H1 (cell line): ENCODE data around the gene C17orf114.

Experiments
- CTCF ChIA-PET: fragments of 300-600 bp; sonication (Branson Sonifier 250); formaldehyde crosslinking; loops from one replicate; lab custom pipeline; 2021; ENCODE audit not compliant: partially characterized antibody; lab: Charles Lee
- POLR2A ChIA-PET: fragments of 300-600 bp; sonication (Branson Sonifier 250); formaldehyde crosslinking; loops from one replicate; lab custom pipeline; 2021; ENCODE audit warnings: inconsistent platforms; ENCODE audit not compliant: partially characterized antibody; lab: Charles Lee
- DNase-seq, 2 experiments: peaks; one replicate each; pipeline versions ENCODE4 v3.0.0 to v3.0.0-alpha.2; 2010 to 2022; ENCODE audit warnings: low spot score in 2 of 2, low read depth in 1 of 2, mixed read lengths in 1 of 2
- FAIRE-seq: peaks from 2 replicates; lab custom pipeline; 2011; peaks lifted over from hg19 to GRCh38; lab: Jason Lieb, UNC
- H2AFZ ChIP-seq: 2 replicates; pipeline ENCODE4 v1.8.1; 2012; ENCODE audit warnings: low read length, inconsistent platforms
- H2AK5ac ChIP-seq: 2 replicates; pipeline ENCODE4 v1.6.1; 2013; ENCODE audit warnings: low read depth, low read length
- H2BK120ac ChIP-seq: replicated peaks from 2 replicates; pipeline ENCODE3; 2013; ENCODE audit warnings: low read depth, low read length, inconsistent platforms
- H2BK12ac ChIP-seq: 2 replicates; pipeline ENCODE4 v1.6.1; 2013; ENCODE audit warnings: low read depth, low read length
- H2BK15ac ChIP-seq: 2 replicates; pipeline ENCODE4 v1.6.1; 2013; ENCODE audit warnings: low read length
- H2BK20ac ChIP-seq: 2 replicates; pipeline ENCODE4 v1.6.1; 2013; ENCODE audit warnings: low read length
- H2BK5ac ChIP-seq: 2 replicates; pipeline ENCODE4 v1.6.1; 2013; ENCODE audit warnings: low read depth, low read length
- H3K14ac ChIP-seq: 2 replicates; pipeline ENCODE4 v1.6.1; 2013; ENCODE audit warnings: inconsistent platforms; ENCODE audit not compliant: insufficient read length
- H3K18ac ChIP-seq: 2 replicates; pipeline ENCODE4 v1.6.1; 2013; ENCODE audit warnings: low read length; ENCODE audit errors: extremely low read depth
- H3K23ac ChIP-seq: 2 replicates; pipeline ENCODE4 v1.6.1; 2013; ENCODE audit warnings: inconsistent platforms; ENCODE audit not compliant: insufficient read length
- H3K23me2 ChIP-seq: 2 replicates; pipeline ENCODE4 v1.6.1; 2013; ENCODE audit warnings: low read depth, low read length
- H3K27ac ChIP-seq: 2 replicates; pipeline ENCODE4 v1.6.1; 2011; ENCODE audit warnings: low read depth, low read length, inconsistent platforms
- H3K27me3 ChIP-seq, 4 experiments: replicated peaks in 1 of 4; 1 replicate in 1 of 4; 2 replicates in 3 of 4; pipeline versions ENCODE4 v1.6.1 to v1.8.1; 2011 to 2013; ENCODE audit warnings: low read length in 3 of 4, mild to moderate bottlenecking in 3 of 4, inconsistent platforms in 2 of 4, mixed read lengths in 2 of 4, moderate library complexity in 1 of 4; ENCODE audit not compliant: control insufficient read depth in 3 of 4, insufficient read depth in 3 of 4; ENCODE audit errors: extremely low read depth in 1 of 4
- H3K36me3 ChIP-seq, 4 experiments: 2 replicates each; pipeline versions ENCODE4 v1.6.1 to v1.8.1; 2011 to 2013; ENCODE audit warnings: mild to moderate bottlenecking in 4 of 4, low read length in 3 of 4, moderate library complexity in 2 of 4, control low read depth in 1 of 4, inconsistent platforms in 1 of 4; ENCODE audit not compliant: insufficient read depth in 4 of 4, control insufficient read depth in 2 of 4
- H3K4ac ChIP-seq: replicated peaks from 2 replicates; pipeline ENCODE3; 2013; ENCODE audit warnings: low read length, low read depth, mixed read lengths, inconsistent platforms; ENCODE audit not compliant: insufficient read length
- H3K4me1 ChIP-seq, 4 experiments: replicated peaks in 1 of 4; 1 replicate in 1 of 4; 2 replicates in 3 of 4; pipeline versions ENCODE4 v1.6.1 to v1.8.1; 2011 to 2013; ENCODE audit warnings: low read length in 3 of 4, inconsistent platforms in 2 of 4, mixed read lengths in 1 of 4; ENCODE audit not compliant: insufficient read depth in 4 of 4, control insufficient read depth in 3 of 4
- H3K4me2 ChIP-seq, 2 experiments: 2 replicates each; pipeline versions ENCODE4 v1.6.1 to v1.8.1; 2011 to 2013; ENCODE audit warnings: low read depth in 2 of 2, low read length in 2 of 2, control low read depth in 1 of 2, inconsistent platforms in 1 of 2, mild to moderate bottlenecking in 1 of 2; ENCODE audit not compliant: insufficient read depth in 1 of 2
- H3K4me3 ChIP-seq, 4 experiments: fragments of 200-600, 300-600 bp in 1 of 4; sonication (generic), shearing (Covaris generic), sonication (Bioruptor Twin) in 1 of 4; 2 replicates each; pipeline versions ENCODE4 v1.5.1 to v1.8.1; 2011 to 2016; ENCODE audit warnings: low read length in 4 of 4, low read depth in 3 of 4, control low read depth in 2 of 4, inconsistent platforms in 2 of 4, mild to moderate bottlenecking in 2 of 4, mixed read lengths in 1 of 4, moderate library complexity in 1 of 4; ENCODE audit not compliant: insufficient read depth in 2 of 4; ENCODE audit errors: extremely low read depth in 1 of 4
- H3K56ac ChIP-seq: replicated peaks from 2 replicates; pipeline ENCODE3; 2013; ENCODE audit warnings: low read depth, mild to moderate bottlenecking, mixed read lengths, low read length, inconsistent platforms; ENCODE audit not compliant: insufficient read length
- H3K79me1 ChIP-seq: 2 replicates; pipeline ENCODE4 v1.6.1; 2013; ENCODE audit warnings: low read depth, low read length, control low read depth
- H3K79me2 ChIP-seq, 2 experiments: 2 replicates each; pipeline versions ENCODE4 v1.6.1 to v1.8.1; 2012 to 2013; ENCODE audit warnings: low read length in 2 of 2, mild to moderate bottlenecking in 2 of 2, inconsistent platforms in 1 of 2; ENCODE audit not compliant: insufficient read depth in 2 of 2, control insufficient read depth in 1 of 2
- H3K9ac ChIP-seq, 4 experiments: replicated peaks in 1 of 4; 1 replicate in 1 of 4; 2 replicates in 3 of 4; pipeline versions ENCODE4 v1.6.1 to v1.8.1; 2011 to 2013; ENCODE audit warnings: low read depth in 3 of 4, low read length in 3 of 4, control low read depth in 2 of 4, mild to moderate bottlenecking in 2 of 4, moderate library complexity in 2 of 4, inconsistent platforms in 1 of 4; ENCODE audit errors: extremely low read depth in 1 of 4
- H3K9me3 ChIP-seq, 2 experiments: 2 replicates each; pipeline versions ENCODE4 v1.6.1 to v1.8.1; 2012 to 2013; ENCODE audit warnings: mild to moderate bottlenecking in 2 of 2, moderate library complexity in 2 of 2, control low read depth in 1 of 2, inconsistent platforms in 1 of 2, low read depth in 1 of 2, low read length in 1 of 2, mixed read lengths in 1 of 2; ENCODE audit not compliant: insufficient read depth in 2 of 2
- H4K20me1 ChIP-seq, 2 experiments: replicated peaks in 1 of 2; 2 replicates each; pipeline versions ENCODE3 to v1.8.1; 2011 to 2013; ENCODE audit warnings: inconsistent platforms in 2 of 2, low read length in 2 of 2, mild to moderate bottlenecking in 1 of 2; ENCODE audit not compliant: insufficient read depth in 2 of 2, control insufficient read depth in 1 of 2
- H4K5ac ChIP-seq: 2 replicates; pipeline ENCODE4 v1.6.1; 2013; ENCODE audit warnings: low read length, low read depth, mixed read lengths, inconsistent platforms; ENCODE audit not compliant: insufficient read length
- H4K8ac ChIP-seq: 2 replicates; pipeline ENCODE4 v1.8.0; 2013; ENCODE audit warnings: mild to moderate bottlenecking, moderate library complexity, low read length, inconsistent platforms; ENCODE audit not compliant: insufficient read depth; ENCODE audit errors: extremely low read depth
- H4K91ac ChIP-seq: replicated peaks from 2 replicates; pipeline ENCODE3; 2013; ENCODE audit warnings: low read length, mixed read lengths, inconsistent platforms; ENCODE audit not compliant: insufficient read length
- CBX5 ChIP-seq: fragments of 300-800, 300-1000 bp; sonication (generic); IDR thresholded peaks from 2 replicates; pipeline ENCODE4 v1.7.1; 2016; ENCODE audit warnings: antibody characterized with exemption, low read length, low read depth
- E2F6 ChIP-seq: IDR thresholded peaks from 2 replicates; pipeline ENCODE4 v1.6.1; 2012; ENCODE audit warnings: inconsistent platforms
- FOSL1 ChIP-seq: IDR thresholded peaks from 2 replicates; pipeline ENCODE4 v1.6.1; 2011; ENCODE audit warnings: mild to moderate bottlenecking, low read depth, low read length, moderate library complexity; ENCODE audit not compliant: insufficient read depth
- HDAC6 ChIP-seq: IDR thresholded peaks from one replicate; pipeline ENCODE4 v1.7.1; 2012; ENCODE audit warnings: low read depth, mild to moderate bottlenecking, inconsistent platforms, low read length, moderate library complexity
- KDM1A ChIP-seq: fragments of 200-600, 300-600 bp; sonication (generic); IDR thresholded peaks from 2 replicates; pipeline ENCODE4 v1.7.1; 2016; ENCODE audit warnings: mild to moderate bottlenecking, low read length, borderline replicate concordance
- RFX5 ChIP-seq: IDR thresholded peaks from 2 replicates; pipeline ENCODE4 v1.6.1; 2011; ENCODE audit warnings: low read depth, low read length, improper control_type of control experiment, borderline replicate concordance
- RXRA ChIP-seq: IDR thresholded peaks from 2 replicates; pipeline ENCODE4 v1.6.1; 2011; ENCODE audit warnings: low read depth, mild to moderate bottlenecking, low read length, moderate library complexity; ENCODE audit not compliant: insufficient read depth
- SIN3A ChIP-seq, 2 experiments: IDR thresholded peaks in 1 of 2; conservative IDR thresholded peaks in 1 of 2; 2 replicates each; pipeline ENCODE4 v1.6.1; 2011 to 2012; ENCODE audit warnings: low read length in 2 of 2, improper control_type of control experiment in 1 of 2, low read depth in 1 of 2, mild to moderate bottlenecking in 1 of 2
- SUZ12 ChIP-seq: fragments of 200-600 bp; sonication (generic); IDR thresholded peaks from 2 replicates; pipeline ENCODE4 v1.6.1; 2012; ENCODE audit warnings: mild to moderate bottlenecking, inconsistent platforms, low read length, moderate library complexity, mixed read lengths
- TEAD4 ChIP-seq: IDR thresholded peaks from 2 replicates; pipeline ENCODE4 v1.6.1; 2012; ENCODE audit warnings: low read depth, low read length, inconsistent platforms, mixed read lengths
- WGBS, 2 experiments: shearing (Covaris generic) in 1 of 2; methylation state at CpG; one replicate each; pipeline versions ENCODE4 v1.1.6 to v1.1.7; 2013 to 2015; ENCODE audit warnings: low lambda C conversion rate in 2 of 2, mixed read lengths in 2 of 2, inconsistent platforms in 1 of 2, low coverage in 1 of 2, missing lambda C conversion rate in 1 of 2; ENCODE audit not compliant: insufficient replicate concordance in 2 of 2, insufficient coverage in 1 of 2, insufficient read length in 1 of 2; ENCODE audit errors: extremely low coverage in 1 of 2, missing lambda C conversion rate in 1 of 2; 5-methylcytosine and 5-hydroxymethylcytosine counted together
- TF ChIP-seq, protein P1 (sequence below): IDR thresholded peaks from 2 replicates; pipeline ENCODE4 v1.6.1; 2012; ENCODE audit warnings: inconsistent platforms

Gene C17orf114

DNA sequence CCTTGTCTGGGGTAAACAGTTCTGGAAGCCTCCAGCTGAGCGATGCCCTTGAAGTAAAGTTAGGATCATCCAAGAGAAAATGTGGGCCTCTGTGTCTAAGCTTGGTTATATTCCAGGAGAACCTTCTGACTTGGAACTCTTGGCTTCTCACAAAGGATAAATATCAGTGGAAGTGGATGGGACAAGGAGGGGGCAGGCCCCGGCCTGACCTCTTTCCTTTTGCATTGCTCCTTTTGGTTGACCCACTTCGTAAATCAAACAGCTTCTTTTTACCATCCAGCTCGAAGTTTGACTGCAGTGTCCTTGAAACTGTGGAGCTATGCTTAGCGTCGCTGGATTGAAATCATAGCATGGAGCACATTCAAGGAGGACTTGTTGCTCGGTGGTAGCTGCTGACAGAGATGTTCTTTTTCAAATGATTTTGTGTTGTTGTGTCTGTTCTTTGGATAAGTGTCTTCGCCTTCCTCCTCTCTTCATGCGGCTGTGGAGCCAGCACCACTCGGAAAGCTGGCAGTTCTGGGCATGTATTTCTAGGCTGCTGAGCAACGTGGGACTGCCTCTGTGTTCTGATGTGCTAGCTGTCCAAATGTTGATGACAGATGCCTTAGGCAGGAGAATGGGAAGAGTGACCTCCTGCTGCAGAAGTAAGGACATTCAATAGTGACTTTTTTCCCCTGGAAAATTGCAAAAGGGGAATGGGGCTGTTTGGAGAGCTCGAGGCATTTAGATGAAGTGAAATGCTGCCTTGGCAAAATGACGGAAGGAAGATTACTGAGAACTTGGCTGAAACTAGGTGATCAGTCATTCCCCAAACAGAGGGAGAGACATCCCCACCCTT is 35.6 kb upstream of the C17orf114 start:
- no peak overlapping the region for H3K9ac ChIP-seq
- no peak overlapping the region for H3K18ac ChIP-seq
- WGBS, 2 experiments: 88% methylated on average over 13 of the region's 13 CpGs; no CpG with 5 or more reads in 1 of the 2 experiments
- peaks cover 0 to 80% of the 10 kb centered on the region in 2 experiments; a peak in 3 of 4 replicates for H3K79me2 ChIP-seq
- H2BK15ac ChIP-seq: no peak overlapping the region
- DNase-seq (no peak), FAIRE-seq (no peak)
- no peak overlapping the region for H2BK120ac ChIP-seq
- no peak overlapping the region for H2AK5ac ChIP-seq
- H3K4me3 ChIP-seq: no peak overlapping the region
- no peak overlapping the region for H3K23ac ChIP-seq
- H2BK12ac ChIP-seq: no peak overlapping the region
- peaks cover 0 to 11% (median 7%) of the 10 kb centered on the region in 4 experiments; a peak in 6 of 7 replicates for H3K4me1 ChIP-seq
- H2BK5ac ChIP-seq: no peak overlapping the region
- CTCF ChIA-PET: interaction anchor here (0.7 to 2.6 kb wide), 14 partner anchors 10 to 271 kb away, joined by 3 to 10 read pairs (median 4); partner anchors contain the start of gene PLD2
- no peak overlapping the region for H2BK20ac ChIP-seq
- no peak overlapping the region for H2AFZ ChIP-seq
- no peak overlapping the region for H3K4ac ChIP-seq
- H3K56ac ChIP-seq: no peak overlapping the region
- peaks cover 0 to 5% of the 10 kb centered on the region in 2 experiments for H4K20me1 ChIP-seq
- peaks cover 0 to 7% (median under 1%) of the 10 kb centered on the region in 4 experiments; a peak in 1 of 8 replicates for H3K36me3 ChIP-seq
- no peak overlapping the region for H4K5ac ChIP-seq
- no peak overlapping the region for H3K14ac ChIP-seq
- H3K79me1 ChIP-seq: peaks cover 6% of the 10 kb centered on the region
- peaks cover 6% of the 10 kb centered on the region for H3K23me2 ChIP-seq
- no peaks in the 10 kb centered on the region for H3K9me3 ChIP-seq
- POLR2A ChIA-PET: interaction anchor here (0.9 to 1.8 kb wide), 7 partner anchors 9 to 63 kb away, joined by 3 to 5 read pairs (median 3); no protein-coding TSS in a partner anchor
- no peak overlapping the region for H3K27ac ChIP-seq
- no peaks in the 10 kb centered on the region for H3K27me3 ChIP-seq
- H3K4me2 ChIP-seq: no peak overlapping the region
- no peak overlapping the region for H4K91ac ChIP-seq
- no peak overlapping the region for H4K8ac ChIP-seq
- no peak for TF ChIP-seq E2F6
- TF ChIP-seq KDM1A: no peak
- TF ChIP-seq RFX5: no peak
- TF ChIP-seq, protein P1, sequence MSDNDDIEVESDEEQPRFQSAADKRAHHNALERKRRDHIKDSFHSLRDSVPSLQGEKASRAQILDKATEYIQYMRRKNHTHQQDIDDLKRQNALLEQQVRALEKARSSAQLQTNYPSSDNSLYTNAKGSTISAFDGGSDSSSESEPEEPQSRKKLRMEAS: no peak
- no peak for TF ChIP-seq RXRA
- TF ChIP-seq HDAC6: no peak
- TF ChIP-seq CBX5: no peak
- TF ChIP-seq SUZ12: no peak
- no peak for TF ChIP-seq FOSL1
- TF ChIP-seq SIN3A (conservative IDR thresholded peaks at IDR 0.05 in 1 of 2, IDR thresholded peaks at IDR 0.05 in 1 of 2; ENCODE audit: low read depth in 1 of 2, low read length in 2 of 2): no peak
- no peak for TF ChIP-seq TEAD4
